NK-92 (cell line): ENCODE data around the gene UST.
"Not testable (repeated sequence)": the region's sequence is repeated elsewhere in the genome, so short reads cannot be mapped to it uniquely, and the experiment has no call there.

Experiments
- DNase-seq: peaks from one replicate; lab custom pipeline; 2025; ENCODE audit not compliant: unreplicated experiment; lab: John Stamatoyannopoulos, UW

The UST gene

DNA sequence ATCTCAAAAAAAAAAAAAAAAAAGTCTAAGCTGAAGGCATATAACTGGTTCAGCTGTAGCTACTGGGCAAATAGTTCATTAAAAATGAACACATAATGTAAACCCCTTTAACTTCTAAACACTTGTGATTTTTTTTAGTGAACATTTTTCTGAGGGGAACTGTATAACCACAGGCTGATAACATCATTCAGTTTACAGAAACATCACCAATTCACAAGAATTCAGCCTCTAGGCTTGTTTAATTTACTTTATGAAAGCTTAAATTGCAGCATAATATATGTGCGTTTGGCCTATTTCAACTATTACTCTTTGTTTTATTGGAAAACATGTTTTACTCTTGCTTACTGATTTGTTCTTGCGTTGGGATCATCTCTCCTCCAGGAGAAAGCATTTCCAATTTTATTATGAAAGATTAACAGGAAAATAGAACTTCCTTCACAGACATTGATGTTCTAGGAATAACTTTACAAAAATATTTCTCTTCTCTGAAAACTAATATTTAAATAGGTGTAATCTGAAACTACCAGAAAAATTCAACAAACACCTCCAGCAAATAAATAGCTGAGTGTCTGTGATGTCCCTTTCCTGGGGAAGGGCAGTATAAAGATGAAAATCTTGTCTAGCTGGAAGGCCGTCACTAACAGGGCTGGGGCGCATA is 284.5 kb downstream of the UST start:
- DNase-seq = no peak

GRCh38 chr6:149031859-149032598 is 285.2 kb downstream of the UST start:
- DNase-seq = no peak

- no peak for DNase-seq
These were observed 286.0 kb downstream of the UST start for GRCh38 chr6:149032599-149033405.

DNA sequence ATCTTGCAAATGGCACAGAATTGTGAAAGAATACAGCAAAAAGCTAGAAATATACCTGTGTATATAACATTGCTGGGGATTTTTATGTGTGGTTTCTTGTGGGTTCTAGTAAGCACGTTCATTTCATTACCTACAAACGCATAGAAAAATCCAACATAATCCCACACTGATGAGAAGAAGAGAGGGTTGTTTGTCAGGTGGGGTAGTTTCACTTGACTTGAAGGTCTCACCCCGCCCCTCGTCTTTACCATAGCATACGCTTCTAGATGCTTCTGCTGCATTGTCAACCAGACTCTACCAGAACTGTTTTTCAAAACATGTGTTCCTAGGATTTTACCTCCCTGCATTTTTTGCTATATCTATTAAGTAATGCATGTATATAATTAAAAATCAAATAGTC is 286.6 kb downstream of the UST start:
- DNase-seq = no peak

DNA sequence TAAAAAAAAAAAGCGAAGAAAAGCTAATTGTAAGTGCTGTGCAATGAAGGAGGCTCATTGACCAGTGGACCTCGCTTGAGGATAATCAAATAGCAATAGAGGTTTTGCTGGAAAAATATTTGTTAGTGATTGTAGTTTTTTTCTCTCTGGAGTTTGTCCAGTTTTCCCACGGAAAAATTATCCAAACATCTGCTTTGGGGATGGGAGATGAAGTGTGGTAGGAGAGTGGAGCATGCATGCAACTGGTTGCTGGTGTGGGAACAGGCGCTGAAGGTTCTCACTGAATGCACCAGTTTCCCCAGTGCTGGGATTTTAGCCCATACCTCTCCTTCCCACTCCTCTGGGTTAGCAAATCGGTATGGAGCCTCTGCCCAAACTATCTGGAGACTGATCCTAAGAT is 288.9 kb downstream of the UST start:
- no peak for DNase-seq

GRCh38 chr6:149037051-149037671 is 290.3 kb downstream of the UST start:
- DNase-seq = no peak

DNA sequence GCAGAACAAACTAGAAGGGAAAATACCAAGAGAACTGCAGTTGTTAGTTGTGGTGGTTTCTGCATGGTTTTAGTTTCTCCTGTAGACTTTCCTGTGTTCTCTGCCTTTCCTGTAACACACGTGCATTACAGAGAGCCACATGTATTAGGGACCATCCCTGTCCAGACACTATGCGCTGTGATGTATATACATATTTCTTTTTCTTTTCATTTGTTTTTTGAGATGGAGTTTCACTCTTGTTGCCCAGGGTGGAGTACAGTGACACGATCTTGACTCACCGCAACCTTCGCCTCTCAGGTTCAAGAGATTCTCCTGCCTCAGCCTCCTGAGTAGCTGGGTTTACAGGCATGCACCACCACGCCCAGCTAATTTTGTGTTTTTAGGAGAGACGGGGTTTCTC is 292.2 kb downstream of the UST start:
- DNase-seq = not testable (repeated sequence)

- no peak for DNase-seq
These were observed 295.1 kb downstream of the UST start for GRCh38 chr6:149041953-149042352.

DNA sequence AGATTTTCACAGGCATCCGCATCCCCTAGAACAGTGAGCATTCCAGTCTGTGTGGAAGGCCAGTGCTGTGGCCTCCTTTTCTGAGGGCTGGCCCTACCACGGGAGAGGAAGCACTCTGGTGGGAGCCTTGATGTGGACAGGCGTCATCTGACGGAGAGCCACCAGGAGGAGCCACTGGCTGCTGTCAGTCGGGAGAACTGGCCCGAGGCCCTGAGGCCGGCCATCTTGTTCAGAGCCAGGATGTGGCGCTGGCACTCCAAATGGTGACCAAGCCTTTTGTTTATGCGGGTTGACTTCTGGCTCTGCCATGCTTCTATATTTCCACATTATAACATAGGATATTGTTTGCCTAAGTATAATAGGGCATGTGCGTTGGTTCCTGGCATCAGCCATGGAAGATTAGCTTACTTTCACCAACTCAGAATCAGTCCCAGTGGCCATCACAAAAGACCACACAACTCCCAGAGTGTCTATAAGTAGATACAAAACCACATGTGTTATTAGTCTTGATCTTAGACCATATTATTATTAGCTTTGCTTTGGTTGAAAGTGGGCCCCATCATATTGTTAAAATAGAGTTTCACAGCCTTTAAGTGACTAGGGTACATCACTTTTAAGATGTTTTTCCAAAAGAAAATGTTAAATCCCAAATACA is 296.8 kb downstream of the UST start:
- DNase-seq = no peak

DNA sequence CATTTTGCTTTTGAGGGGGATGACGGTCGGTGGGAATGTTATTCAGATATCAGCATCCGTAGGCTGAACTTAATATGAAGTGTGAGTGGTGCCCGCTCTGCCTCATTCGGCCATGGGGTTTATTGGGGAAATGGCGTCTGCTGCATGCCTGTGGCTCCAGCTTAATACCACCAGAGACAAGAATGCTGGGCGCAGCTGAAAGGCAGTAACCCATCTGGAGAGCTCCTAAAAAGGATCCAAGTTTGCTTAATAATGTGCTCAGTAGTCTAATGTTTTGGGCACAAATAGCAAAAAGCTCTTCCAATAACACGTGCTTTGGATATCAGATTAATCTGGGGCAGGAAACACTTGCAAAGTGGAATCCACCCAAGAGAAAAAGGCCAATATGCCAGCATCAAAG is 297.7 kb downstream of the UST start:
- no peak for DNase-seq

DNA sequence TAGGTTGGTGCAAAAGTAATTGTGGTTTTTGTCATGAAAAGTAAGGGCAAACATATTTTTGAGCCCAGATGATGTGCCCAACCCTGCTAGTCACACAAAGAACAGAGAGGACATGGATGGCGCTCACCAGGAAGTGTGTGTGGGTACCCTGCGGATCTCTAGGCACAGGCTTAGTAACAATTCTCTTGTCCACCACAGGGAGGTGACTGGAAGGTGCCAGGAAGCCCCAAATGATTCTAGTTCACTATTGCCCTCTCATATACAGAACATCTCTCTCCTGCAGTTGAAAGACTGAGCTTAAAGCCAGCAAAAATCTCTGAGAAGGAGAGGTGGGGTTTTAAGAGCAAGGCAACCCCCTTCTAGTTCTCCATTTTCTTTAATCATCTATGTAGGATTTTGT is 298.6 kb downstream of the UST start:
- DNase-seq = no peak

DNA sequence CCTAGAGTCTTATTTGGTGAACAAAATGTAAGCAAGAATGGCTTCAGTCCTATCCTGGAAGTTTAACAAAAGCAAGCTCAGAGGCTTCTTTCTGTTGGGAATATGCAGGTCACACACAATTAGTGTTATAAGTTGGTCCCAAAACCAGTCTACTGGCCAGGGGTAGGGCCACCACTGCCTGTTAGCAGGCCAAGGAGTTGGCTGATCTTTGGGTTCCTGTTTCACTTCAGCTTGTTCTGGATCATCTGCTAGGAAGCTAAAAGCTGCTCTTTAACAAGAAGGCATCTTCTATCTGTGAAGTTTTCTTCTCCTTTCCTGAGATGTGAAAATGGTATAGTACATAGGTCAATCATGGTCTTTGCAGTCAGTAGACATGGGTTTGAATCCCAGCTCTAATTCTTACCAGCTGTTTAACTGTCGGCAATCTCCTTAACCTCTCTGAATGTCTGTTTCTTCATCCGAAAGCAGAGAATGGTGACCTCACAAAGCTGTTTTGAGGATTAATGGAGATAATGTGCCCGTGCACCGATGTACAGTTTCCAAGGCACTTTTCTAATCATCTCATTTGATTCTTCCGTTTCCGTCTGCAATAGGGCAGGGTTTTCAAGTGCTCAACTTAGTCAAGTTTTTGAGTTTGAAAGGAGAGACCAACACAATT is 299.5 kb downstream of the UST start:
- DNase-seq = no peak

GRCh38 chr6:149046822-149047246 is 300.0 kb downstream of the UST start:
- no peak for DNase-seq

- no peak for DNase-seq
These were observed 302.4 kb downstream of the UST start for GRCh38 chr6:149049230-149049629.

DNA sequence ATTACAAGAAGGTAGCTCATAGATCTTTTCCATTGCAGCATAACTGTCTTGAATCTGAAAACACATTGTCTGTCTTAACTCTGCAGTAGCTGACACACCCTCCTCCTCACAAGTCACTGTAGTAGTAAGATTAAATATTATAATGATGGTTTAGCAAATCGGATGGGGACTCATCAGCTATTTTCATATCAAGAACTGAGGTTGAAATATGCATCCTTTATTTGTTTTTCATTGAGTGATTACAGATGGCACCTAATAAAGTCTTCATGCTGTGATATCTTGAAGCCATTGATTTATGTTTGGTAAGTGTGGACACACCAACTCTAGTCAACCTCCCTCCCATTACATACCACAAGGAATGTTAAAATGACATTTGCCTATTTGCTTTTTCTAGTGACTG is 303.3 kb downstream of the UST start:
- DNase-seq = no peak

DNA sequence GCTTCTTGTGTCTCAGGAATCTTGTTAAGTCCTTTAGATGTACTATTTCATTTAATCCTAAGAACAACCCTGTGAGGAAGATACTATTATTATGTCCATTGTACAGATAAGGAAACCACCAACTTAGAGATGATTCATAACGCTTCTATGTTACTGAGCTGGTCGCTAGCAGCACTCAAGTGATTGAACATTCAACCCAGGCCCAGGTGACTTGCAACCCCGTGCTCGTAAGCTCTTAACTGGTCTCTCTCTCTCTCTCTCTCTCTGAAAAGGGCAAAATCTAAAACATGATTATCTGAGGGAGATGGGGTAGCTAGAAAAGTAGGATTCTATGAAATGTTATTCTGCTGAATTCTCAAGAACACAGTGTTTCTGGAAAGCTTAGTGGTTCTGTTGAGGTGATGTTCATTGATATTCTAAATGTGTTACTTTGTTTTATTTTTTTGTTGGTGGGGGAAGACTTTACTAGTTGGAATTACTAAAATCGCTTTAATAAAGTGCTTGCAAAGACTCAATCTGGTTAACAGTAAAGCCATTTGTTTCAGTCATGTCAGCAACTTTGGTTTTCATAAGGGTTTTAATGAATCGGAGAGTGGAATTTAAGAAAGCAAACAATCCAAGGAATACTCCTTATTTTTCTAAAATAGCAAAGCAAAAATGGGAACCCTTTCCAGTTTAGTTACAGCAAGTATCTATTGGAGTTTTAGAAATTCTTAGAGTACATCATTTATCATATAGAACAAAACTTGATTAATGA is 305.7 kb downstream of the UST start:
- no peak for DNase-seq

DNA sequence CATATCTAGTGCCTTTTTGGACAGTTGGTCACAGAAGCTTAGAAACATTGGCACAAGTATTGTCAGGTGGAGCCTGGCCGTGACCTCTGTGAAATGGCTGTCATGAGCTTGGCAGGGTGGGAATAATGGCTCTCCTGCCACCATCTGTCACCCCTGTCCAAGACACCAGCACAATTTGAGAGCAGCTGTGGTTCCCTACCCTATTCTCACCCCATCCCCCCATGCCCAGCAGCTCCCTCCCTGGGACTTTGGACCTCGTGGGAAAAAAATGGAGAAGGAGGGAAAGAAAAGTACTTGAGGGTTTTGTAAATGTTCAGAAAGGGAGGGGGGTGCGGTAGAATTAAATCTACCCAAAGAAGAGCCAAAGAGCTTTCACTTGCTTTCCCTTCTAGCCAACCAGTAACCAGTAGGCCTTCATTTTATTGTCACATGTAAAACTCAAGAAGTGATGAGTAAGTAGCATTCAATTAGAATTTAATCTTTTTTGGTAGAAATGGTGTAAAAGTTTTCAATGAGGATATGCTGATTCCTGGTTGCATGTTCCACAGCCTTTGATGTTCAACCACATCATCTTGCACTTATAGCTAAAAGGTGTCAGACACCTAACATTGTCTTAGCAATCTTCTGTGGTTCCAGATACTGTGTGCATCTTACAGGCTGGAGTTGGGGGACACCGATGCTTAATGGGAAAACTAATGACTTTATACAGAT is 307.2 kb downstream of the UST start:
- DNase-seq = no peak

GRCh38 chr6:149054559-149055194 is 307.8 kb downstream of the UST start:
- DNase-seq = no peak
